Islet precursor cell (in vitro differentiated cells): ENCODE data around the gene MAML1.

Source experiments
- DNase-seq: peaks from one replicate; pipeline ENCODE4 v3.0.0-alpha.2; 2018

The MAML1 gene

DNA sequence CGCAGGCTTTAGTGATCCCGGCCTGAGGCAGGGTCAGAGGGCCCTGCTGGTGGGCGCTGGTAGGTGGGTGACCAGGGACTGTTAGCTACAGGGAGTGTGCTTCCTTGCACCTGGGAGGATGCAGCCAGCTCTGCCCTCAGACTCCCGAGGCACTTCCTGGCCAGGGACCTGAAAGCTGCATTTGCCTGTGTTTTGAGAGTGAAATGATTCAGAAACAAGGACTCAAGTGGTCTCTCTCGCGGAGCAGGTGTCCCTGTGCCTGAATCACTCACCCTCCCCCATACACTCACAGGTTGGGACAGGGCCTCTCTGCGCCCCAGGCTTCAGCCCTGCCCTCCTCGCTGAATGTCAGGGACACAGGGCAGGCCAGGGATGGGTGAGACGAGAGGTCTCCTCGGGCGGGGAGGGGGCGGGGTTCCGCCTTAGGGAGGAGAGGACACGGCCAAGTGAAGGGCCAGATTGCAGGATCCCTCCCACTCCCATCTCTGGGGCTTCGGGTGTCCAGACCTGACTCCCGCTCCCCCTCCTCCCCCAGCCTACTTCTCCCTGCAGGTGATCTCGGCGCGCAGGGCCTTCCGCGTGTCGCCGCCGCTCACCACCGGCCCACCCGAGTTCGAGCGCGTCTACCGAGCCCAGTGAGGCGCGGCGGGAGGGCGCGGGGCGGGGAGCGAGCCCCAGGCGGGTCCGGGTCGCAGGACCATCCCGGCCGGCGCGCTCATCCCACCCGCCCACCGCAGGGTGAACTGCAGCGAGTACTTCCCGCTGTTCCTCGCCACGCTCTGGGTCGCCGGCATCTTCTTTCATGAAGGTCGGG is 62.6 kb downstream of the MAML1 start:
- DNase-seq: peak; percentile 87

DNA sequence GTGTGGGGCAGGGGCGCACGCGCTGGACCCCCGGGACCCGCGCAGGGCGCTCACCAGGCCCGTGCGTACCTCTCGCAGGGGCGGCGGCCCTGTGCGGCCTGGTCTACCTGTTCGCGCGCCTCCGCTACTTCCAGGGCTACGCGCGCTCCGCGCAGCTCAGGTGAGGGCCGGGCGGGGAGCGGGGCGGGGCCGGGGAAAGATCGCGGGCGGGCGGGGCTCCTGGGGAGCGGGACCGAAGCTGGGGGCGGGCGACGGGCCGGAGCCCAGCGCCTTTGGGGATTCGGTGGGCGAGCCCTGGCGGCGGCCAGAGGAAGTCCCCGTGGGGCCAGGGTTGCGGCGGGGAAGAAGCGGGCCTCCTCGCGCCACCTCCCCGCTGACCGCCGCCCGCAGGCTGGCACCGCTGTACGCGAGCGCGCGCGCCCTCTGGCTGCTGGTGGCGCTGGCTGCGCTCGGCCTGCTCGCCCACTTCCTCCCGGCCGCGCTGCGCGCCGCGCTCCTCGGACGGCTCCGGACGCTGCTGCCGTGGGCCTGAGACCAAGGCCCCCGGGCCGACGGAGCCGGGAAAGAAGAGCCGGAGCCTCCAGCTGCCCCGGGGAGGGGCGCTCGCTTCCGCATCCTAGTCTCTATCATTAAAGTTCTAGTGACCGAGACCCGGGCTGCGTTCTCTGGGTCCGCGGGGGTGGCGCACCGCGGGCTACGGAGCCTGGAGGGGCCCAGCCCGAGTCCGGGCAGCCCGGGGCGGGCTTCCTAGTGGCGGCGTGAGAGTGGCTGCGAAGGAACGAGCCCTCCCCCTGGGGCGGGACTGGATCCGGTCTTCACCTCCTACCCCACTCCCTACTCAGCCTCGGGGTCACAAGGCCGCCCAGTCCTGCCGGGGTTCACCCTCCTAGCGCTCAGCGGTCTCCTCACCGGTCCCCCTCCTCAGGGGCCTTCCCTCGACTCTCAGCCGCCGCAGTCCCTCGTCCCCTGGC is 63.5 kb downstream of the MAML1 start:
- peak; percentile 92 for DNase-seq

- no peak for DNase-seq
Measured at GRCh38 chr5:179796877-179797608, 64.4 kb downstream of the MAML1 start.

DNA sequence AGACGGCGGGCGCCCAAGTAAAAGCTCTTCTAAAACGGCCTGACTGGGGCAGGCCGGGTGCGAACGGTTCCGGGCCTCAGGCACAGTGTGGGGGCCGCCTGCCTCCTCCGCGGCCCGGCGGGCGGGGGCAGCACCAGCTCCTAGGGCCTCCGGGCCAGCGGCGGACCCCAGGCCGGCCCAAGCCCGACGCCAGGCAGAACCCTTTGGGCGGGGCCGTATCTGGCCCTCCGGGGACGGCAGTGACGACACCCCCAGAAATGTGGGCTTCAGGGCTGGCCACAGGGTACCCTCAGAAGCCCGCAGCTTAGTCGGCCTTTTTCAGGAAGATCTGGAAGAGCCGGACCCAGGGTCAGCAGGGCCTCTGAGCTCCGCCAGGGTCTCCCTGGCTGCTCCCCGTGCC is 65.1 kb downstream of the MAML1 start:
- DNase-seq: no peak

DNA sequence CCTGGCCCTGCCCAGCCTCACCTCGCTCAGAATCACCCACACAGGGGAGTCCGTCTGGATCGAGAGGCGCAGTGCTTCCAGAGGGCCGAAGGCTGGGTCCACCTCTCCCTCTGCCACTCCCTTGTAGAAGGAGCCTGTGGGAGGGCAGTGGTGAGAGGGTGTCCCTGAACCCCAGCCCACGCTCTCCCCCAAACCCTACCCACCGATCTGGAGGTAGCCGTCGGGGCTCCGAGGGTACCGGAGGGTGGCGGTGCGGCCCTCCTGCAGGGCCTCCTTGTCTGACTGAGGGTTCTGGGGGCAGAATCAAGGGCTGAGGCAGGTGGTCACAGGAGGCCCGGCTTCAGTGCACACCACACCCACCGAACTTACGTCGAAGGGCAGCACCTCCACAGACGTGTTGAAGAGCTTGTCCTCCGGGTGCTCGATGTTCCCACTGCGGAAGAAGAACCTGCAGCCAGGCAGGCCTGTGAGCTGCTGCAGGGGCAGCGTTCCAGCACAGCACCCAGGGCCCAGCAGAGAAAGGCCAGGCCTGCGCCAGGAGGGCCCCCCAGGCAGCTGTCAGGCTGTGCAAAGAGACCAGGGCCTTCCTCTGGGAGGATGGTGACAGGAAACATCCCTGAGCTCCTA is 65.6 kb downstream of the MAML1 start:
- DNase-seq: no peak

DNA sequence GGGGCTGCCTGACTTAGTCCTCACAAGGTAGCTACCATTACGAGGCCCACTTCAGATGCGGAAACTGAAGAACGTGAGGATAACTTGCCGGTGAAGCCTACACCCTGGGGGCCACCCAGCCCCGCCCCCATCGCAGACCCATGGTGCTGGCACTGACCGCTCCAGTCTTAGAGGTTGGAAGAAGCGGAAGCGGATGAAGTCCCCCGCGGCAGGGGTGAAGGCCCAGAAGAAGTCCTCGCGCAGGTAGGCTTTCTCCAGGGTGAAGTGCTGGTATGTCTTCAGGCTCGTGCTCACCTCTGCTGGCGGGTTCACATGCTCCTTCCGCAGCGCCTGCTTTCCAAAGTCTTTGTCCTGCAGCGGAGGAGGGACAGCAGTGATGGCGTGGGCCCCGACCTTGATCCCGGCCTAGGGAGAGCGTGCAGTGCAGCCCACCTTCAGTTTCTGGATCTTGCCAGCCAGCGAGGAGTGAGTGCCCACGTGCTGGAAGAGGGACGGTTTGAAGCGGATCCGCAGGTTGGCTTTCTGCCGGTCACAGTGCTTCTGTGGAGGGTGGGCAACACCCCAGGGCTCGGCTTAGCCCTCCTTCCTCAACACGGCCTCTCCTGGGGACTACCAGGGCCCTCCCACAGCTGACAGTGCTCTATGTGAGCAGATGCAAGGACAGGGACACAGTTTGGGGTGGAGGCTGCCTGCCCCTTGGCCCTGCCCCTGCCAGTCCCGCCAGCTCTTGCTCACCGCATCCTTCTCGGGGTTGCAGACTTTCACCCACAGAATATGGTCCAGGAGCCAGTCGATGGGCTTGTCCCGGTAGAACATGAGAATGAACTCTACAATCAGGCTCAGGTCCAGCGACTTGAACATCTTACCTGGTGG is 66.4 kb downstream of the MAML1 start:
- DNase-seq: no peak

DNA sequence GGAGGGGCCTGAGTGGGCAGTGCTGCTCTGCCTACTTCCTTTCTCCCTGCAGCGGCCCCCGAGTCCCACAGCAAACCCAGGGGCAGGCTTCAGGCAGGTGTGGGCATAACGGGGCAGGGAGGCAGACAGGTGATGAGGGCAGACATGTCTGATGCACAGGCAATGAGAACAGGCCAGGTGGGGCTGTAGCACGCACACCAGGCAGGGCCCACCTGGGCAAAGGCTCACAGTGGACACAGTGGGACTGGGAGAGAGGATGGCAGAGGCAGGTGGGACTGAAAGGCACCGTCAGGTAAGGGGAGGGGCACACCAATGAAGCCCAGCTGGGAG is 67.0 kb downstream of the MAML1 start:
- DNase-seq: no peak

GRCh38 chr5:179800071-179800695 is 67.6 kb downstream of the MAML1 start:
- no peak for DNase-seq

GRCh38 chr5:179800696-179801201 is 68.1 kb downstream of the MAML1 start:
- no peak for DNase-seq

GRCh38 chr5:179801304-179802206 is 68.9 kb downstream of the MAML1 start:
- peak; percentile 89 for DNase-seq

- DNase-seq: no peak
Measured at GRCh38 chr5:179802207-179802883, 69.7 kb downstream of the MAML1 start.

- DNase-seq: no peak
Measured at GRCh38 chr5:179802950-179803562, 70.4 kb downstream of the MAML1 start.

GRCh38 chr5:179803651-179804554 is 71.3 kb downstream of the MAML1 start:
- no peak for DNase-seq

DNA sequence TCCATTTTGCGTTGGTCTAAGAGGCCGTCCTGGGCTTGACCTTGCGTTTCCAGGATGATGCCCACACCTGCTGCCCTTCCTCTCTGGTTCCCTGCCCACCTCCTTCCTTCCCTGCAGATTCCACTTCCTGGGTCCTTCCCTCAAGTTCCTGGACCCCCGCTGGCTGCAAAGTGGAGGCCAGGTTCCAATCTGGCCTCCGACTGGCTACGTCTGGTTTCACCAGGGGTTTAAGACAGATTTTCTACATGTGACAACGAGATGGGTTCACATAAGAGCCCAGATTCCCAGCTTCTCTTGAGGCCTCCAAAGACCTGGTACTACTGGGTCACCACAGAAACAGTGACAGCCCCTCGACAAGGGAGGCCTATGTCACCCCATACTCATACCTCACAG is 71.9 kb downstream of the MAML1 start:
- no peak for DNase-seq

DNA sequence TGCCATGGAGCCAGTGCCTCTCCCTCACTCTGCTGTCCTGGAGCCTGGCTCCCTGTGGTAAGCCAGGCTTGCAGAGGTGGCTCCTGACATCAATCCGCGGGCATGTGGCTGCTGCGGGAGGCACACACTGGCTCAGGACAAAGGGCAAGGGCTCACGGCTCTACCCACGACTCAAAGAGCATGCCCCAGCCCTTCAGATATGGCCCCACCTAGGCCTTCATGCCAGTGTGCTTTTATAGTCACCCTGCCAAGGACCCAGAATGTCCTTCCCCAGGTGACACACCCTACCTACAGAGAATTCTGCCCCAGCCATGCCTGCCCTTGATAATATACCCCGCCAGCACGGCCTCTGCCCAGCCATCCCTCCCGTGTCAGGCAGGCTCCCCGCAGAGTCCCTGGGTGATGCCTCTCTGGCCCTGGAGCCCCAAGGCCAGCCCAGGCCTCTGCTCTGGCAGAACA is 72.5 kb downstream of the MAML1 start:
- no peak for DNase-seq

- no peak for DNase-seq
Measured at GRCh38 chr5:179805529-179806249, 73.1 kb downstream of the MAML1 start.
